PC-3 (cell line): ENCODE measurements around the gene EFHC2. TPM values are rescaled to one million over a fixed set of nuclear protein-coding genes. Genes with fewer than 3 reads are reported as not detected.

Experiments
- ATAC-seq: fragments of 200-7000 bp; cut with Tn5 transposase; 2 replicates; pipeline ENCODE4 v1.9.1; 2020; ENCODE audit warnings: mild to moderate bottlenecking, moderate library complexity
- BruUV-seq: library from RNA; stranded (reverse); fragments of 400-500 nt; replicated peaks from 2 replicates; lab custom pipeline; 2021; lab: Mats Ljungman, UMichigan
- CTCF ChIA-PET: fragments of 300-600 bp; sonication (Branson Sonifier 250); formaldehyde crosslinking; loops from one replicate; lab custom pipeline; 2022; ENCODE audit warnings: antibody characterized with exemption; lab: Charles Lee
- POLR2A ChIA-PET: fragments of 300-600 bp; sonication (Branson Sonifier 250); formaldehyde crosslinking; loops from one replicate; lab custom pipeline; 2022; ENCODE audit warnings: antibody characterized with exemption; ENCODE audit not compliant: unreplicated experiment; lab: Charles Lee
- DNase-seq: peaks from one replicate; pipeline ENCODE4 v3.0.0-alpha.2; 2015
- H2AFZ ChIP-seq: fragments of 300-600 bp; sonication (generic); 2 replicates; pipeline ENCODE4 v1.6.0; 2016; ENCODE audit warnings: antibody characterized with exemption, low read length
- H3F3A ChIP-seq: fragments of 300-600 bp; sonication (generic); one replicate; pipeline ENCODE4 v1.6.0; 2017; ENCODE audit warnings: antibody characterized with exemption, low read length, control low read depth, mild to moderate bottlenecking; ENCODE audit not compliant: unreplicated experiment
- H3K27ac ChIP-seq: fragments of 300-600 bp; sonication (generic); 2 replicates; pipeline ENCODE4 v1.5.1; 2016; ENCODE audit warnings: mild to moderate bottlenecking, low read length
- H3K27me3 ChIP-seq: fragments of 300-600 bp; sonication (generic); 2 replicates; pipeline ENCODE4 v1.6.1; 2016; ENCODE audit warnings: low read length, mixed read lengths
- H3K36me3 ChIP-seq: fragments of 300-600 bp; sonication (generic); 2 replicates; pipeline ENCODE4 v1.6.1; 2016; ENCODE audit warnings: low read depth, mixed run types, low read length, mixed read lengths
- H3K4me1 ChIP-seq: fragments of 300-600 bp; sonication (generic); 2 replicates; pipeline ENCODE4 v1.5.1; 2016; ENCODE audit warnings: low read length; ENCODE audit not compliant: insufficient read depth
- H3K4me2 ChIP-seq: fragments of 300-600 bp; sonication (generic); 2 replicates; pipeline ENCODE4 v1.6.0; 2016; ENCODE audit warnings: low read length
- H3K4me3 ChIP-seq: fragments of 300-600 bp; sonication (generic); 2 replicates; pipeline ENCODE4 v1.5.1; 2016; ENCODE audit warnings: mild to moderate bottlenecking, low read length, mixed read lengths
- H3K79me2 ChIP-seq: fragments of 300-600 bp; sonication (generic); 2 replicates; pipeline ENCODE4 v1.6.1; 2017; ENCODE audit warnings: low read length, mixed read lengths
- H3K9ac ChIP-seq: fragments of 300-600 bp; sonication (generic); 2 replicates; pipeline ENCODE4 v1.6.0; 2016; ENCODE audit warnings: mild to moderate bottlenecking, low read length
- H3K9me2 ChIP-seq: fragments of 300-600 bp; sonication (generic); replicated peaks from 2 replicates; pipeline ENCODE4 v1.6.1; 2016; ENCODE audit warnings: mixed run types, low read length, mixed read lengths
- H3K9me3 ChIP-seq: fragments of 300-600 bp; sonication (generic); 2 replicates; pipeline ENCODE4 v1.6.1; 2016; ENCODE audit warnings: low read length, mixed read lengths
- H4K20me1 ChIP-seq: fragments of 300-600 bp; sonication (generic); 2 replicates; pipeline ENCODE4 v1.6.1; 2016; ENCODE audit warnings: low read length, mixed read lengths
- EZH2 ChIP-seq: fragments of 300-600 bp; sonication (generic); IDR thresholded peaks from one replicate; pipeline ENCODE4 v1.6.1; 2017; ENCODE audit warnings: antibody characterized with exemption, mild to moderate bottlenecking, low read length; ENCODE audit not compliant: unreplicated experiment
- EZH2phosphoT487 ChIP-seq: fragments of 300-600 bp; sonication (generic); IDR thresholded peaks from 2 replicates; pipeline ENCODE4 v1.6.1; 2018; ENCODE audit warnings: mild to moderate bottlenecking, antibody characterized with exemption, low read length, borderline replicate concordance
- intact Hi-C: fragments of 100-400 bp; cut with micrococcal nuclease; formaldehyde crosslinking; loops from 2 replicates; pipeline ENCODE4 v1.9.0; 2023
- total RNA-seq: library from RNA; depleted of rRNA; stranded (reverse); fragments of >200 nt; gene quantifications from 2 replicates; pipeline ENCODE4 v1.2.3, GENCODE V29; 2014
- TF ChIP-seq, protein P1 (sequence below): fragments of 300-600 bp; sonication (generic); conservative IDR thresholded peaks from 2 replicates; pipeline ENCODE4 v1.5.1; 2017; ENCODE audit warnings: antibody characterized with exemption, low read depth, mild to moderate bottlenecking, low read length

EFHC2 gene
- total RNA-seq, 1 experiment from 2014 or later, result 0.40 TPM

- intact Hi-C loops, result no loop called here
- H3K27me3 ChIP-seq, result no peaks in the 10 kb centered on the region
- no peak overlapping the region for H3K27ac ChIP-seq
- H3K36me3 ChIP-seq, result no peaks in the 10 kb centered on the region
- H3K9me2 ChIP-seq, result no peaks in the 10 kb centered on the region
- no peaks in the 10 kb centered on the region for H4K20me1 ChIP-seq
- no peaks in the 10 kb centered on the region for H3K4me1 ChIP-seq
- no peak for TF ChIP-seq EZH2
- TF ChIP-seq EZH2phosphoT487, result no peak
- TF ChIP-seq, protein P1, sequence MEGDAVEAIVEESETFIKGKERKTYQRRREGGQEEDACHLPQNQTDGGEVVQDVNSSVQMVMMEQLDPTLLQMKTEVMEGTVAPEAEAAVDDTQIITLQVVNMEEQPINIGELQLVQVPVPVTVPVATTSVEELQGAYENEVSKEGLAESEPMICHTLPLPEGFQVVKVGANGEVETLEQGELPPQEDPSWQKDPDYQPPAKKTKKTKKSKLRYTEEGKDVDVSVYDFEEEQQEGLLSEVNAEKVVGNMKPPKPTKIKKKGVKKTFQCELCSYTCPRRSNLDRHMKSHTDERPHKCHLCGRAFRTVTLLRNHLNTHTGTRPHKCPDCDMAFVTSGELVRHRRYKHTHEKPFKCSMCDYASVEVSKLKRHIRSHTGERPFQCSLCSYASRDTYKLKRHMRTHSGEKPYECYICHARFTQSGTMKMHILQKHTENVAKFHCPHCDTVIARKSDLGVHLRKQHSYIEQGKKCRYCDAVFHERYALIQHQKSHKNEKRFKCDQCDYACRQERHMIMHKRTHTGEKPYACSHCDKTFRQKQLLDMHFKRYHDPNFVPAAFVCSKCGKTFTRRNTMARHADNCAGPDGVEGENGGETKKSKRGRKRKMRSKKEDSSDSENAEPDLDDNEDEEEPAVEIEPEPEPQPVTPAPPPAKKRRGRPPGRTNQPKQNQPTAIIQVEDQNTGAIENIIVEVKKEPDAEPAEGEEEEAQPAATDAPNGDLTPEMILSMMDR, result no peak
- ChIA-PET CTCF (no interaction called here), POLR2A (no interaction called here)
- H3K79me2 ChIP-seq, result no peaks in the 10 kb centered on the region
- no peaks in the 10 kb centered on the region for H3K9me3 ChIP-seq
- ATAC-seq (no peak), DNase-seq (no peak)
- no peak overlapping the region for H2AFZ ChIP-seq
- no peaks in the 10 kb centered on the region for H3F3A ChIP-seq
- H3K4me3 ChIP-seq, result no peak overlapping the region
- BruUV-seq, result no TSS peak
- no peak overlapping the region for H3K9ac ChIP-seq
- H3K4me2 ChIP-seq, result no peak overlapping the region
These were observed 180.5 kb downstream of the EFHC2 start for GRCh38 chrX:44162964-44163475.

DNA sequence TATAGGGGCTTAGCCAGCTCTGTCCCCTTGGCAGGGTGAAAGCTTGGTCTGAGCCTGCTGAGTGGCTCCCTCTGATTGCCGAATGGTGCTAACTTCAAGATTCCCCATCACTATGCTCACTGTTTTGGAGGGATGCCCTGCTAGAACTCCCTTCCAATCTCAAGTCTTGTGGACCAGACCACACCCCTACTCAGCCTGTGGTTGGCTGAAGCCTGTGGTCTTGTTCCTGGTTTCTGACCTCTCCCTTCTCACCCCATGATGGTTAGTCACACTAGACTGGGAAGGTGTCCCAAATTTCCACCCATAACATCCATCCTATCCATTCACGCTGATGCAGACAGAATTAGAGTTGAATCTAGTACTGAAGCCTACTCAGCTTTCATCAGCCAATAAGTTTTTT is 185.6 kb downstream of the EFHC2 start:
- POLR2A ChIA-PET, result no interaction called here
- DNase-seq, result no peak

DNA sequence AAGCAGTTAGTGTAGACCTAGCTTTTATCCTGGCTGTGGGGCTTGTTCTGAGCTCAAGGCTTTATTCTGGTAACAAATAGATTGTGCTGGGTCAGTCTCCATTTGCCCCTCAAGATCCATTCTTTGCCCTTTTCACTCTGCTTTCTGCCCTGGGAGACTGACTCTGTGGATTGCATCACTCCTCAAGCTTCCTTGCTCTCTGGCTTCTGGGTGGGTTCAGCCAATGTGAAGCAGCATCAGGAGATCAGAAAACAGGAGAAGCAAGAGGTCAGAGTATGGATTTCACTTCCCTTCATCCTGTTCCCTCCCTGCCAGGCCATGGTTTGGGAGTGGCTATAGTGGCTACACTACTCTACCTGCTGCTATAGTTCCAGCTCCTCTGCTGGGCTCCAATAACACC is 186.2 kb downstream of the EFHC2 start:
- no TSS peak for BruUV-seq
- no peak overlapping the region for H3K9ac ChIP-seq
- DNase-seq (no peak), ATAC-seq (no peak)
- H3K27ac ChIP-seq, result no peak overlapping the region
- no peak overlapping the region for H3K4me3 ChIP-seq
- no peaks in the 10 kb centered on the region for H3K9me3 ChIP-seq
- CTCF ChIA-PET, result no interaction called here
- H2AFZ ChIP-seq, result no peak overlapping the region
- H3K79me2 ChIP-seq, result no peaks in the 10 kb centered on the region
- POLR2A ChIA-PET, result no interaction called here
- intact Hi-C loops, result no loop called here
- H3K4me2 ChIP-seq, result no peak overlapping the region
- no peak for TF ChIP-seq EZH2
- TF ChIP-seq, protein P1, result no peak
- no peak for TF ChIP-seq EZH2phosphoT487
- H3K4me1 ChIP-seq, result no peaks in the 10 kb centered on the region
- H3F3A ChIP-seq, result no peaks in the 10 kb centered on the region
- H3K9me2 ChIP-seq, result no peaks in the 10 kb centered on the region
- H4K20me1 ChIP-seq, result no peaks in the 10 kb centered on the region
- no peaks in the 10 kb centered on the region for H3K27me3 ChIP-seq
- H3K36me3 ChIP-seq, result no peaks in the 10 kb centered on the region

More for the DNA sequence above, 185.6 kb downstream of the EFHC2 start:
- Histone ChIP-seq H3K27me3 (no peaks in the 10 kb centered on the region), H3K79me2 (no peaks in the 10 kb centered on the region), H3K9ac (no peak overlapping the region), H3F3A (no peaks in the 10 kb centered on the region), H3K4me2 (no peak overlapping the region), H3K36me3 (no peaks in the 10 kb centered on the region), H3K9me3 (no peaks in the 10 kb centered on the region), H2AFZ (no peak overlapping the region), H4K20me1 (no peaks in the 10 kb centered on the region), H3K4me3 (no peak overlapping the region), H3K27ac (no peak overlapping the region), H3K4me1 (no peaks in the 10 kb centered on the region), H3K9me2 (no peaks in the 10 kb centered on the region)
- TF ChIP-seq EZH2phosphoT487 (no peak), EZH2 (no peak)
- TF ChIP-seq, protein P1, result no peak
- no peak for ATAC-seq
- CTCF ChIA-PET, result no interaction called here
- intact Hi-C loops, result no loop called here
- BruUV-seq, result no TSS peak
